Right lobe of liver (tissue), 6 donors: Measurements from ENCODE around the gene METTL23. TPM values are rescaled to one million over a fixed set of nuclear protein-coding genes. Genes with fewer than 3 reads are reported as not detected.
"Not testable (repeated sequence)": the region's sequence is repeated elsewhere in the genome, so short reads cannot be mapped to it uniquely, and the experiment has no call there.

ENCODE experiments used
- ATAC-seq, 4 donors: fragments of 200-7000 bp; cut with Tn5 transposase; one replicate each; pipeline ENCODE4 v1.9.1; 2020; ENCODE audit warnings: mild to moderate bottlenecking in 4 of 4, moderate library complexity in 4 of 4
- DNase-seq, 3 donors: peaks; one replicate each; pipeline ENCODE4 v3.0.0-alpha.2; 2020
- H3K27ac ChIP-seq, 3 donors: fragments of 200-600 bp; one replicate each; pipeline ENCODE4 v1.8.0; 2022
- H3K27me3 ChIP-seq, 2 donors: fragments of 200-600 bp; one replicate each; pipeline ENCODE4 v1.8.0; 2022
- H3K36me3 ChIP-seq, 4 donors: fragments of 200-600 bp; sonication (generic) in 1 of 4; one replicate each; pipeline versions ENCODE4 v1.5.1 to v1.8.0; 2017 to 2022; ENCODE audit warnings: control low read depth in 1 of 4
- H3K4me1 ChIP-seq, 4 donors: fragments of 200-600 bp; sonication (generic) in 1 of 4; one replicate each; pipeline versions ENCODE4 v1.5.1 to v1.8.0; 2017 to 2022; ENCODE audit warnings: control low read depth in 1 of 4
- H3K4me3 ChIP-seq, 3 donors: fragments of 200-600 bp; one replicate each; pipeline ENCODE4 v1.8.0; 2022
- H3K9me3 ChIP-seq, 4 donors: fragments of 200-600 bp; sonication (generic) in 1 of 4; one replicate each; pipeline versions ENCODE4 v1.5.1 to v1.8.0; 2017 to 2022; ENCODE audit warnings: control low read depth in 1 of 4
- CTCF ChIP-seq, 4 donors: fragments of 200-600 bp in 3 of 4; fragments of 450-650 bp in 1 of 4; IDR thresholded peaks; one replicate each; pipeline versions ENCODE4 v1.5.1 to v1.8.0; 2016 to 2022; ENCODE audit warnings: antibody characterized with exemption in 4 of 4, mild to moderate bottlenecking in 2 of 4
- POLR2A ChIP-seq: fragments of 450-650 bp; IDR thresholded peaks from one replicate; pipeline ENCODE4 v1.6.1; 2017; ENCODE audit warnings: antibody characterized with exemption, mild to moderate bottlenecking
- WGBS: methylation state at CpG from one replicate; pipeline ENCODE4 v1.1.6; 2018; ENCODE audit warnings: low coverage, low lambda C conversion rate; ENCODE audit not compliant: insufficient coverage; ENCODE audit errors: missing lambda C conversion rate; 5-methylcytosine and 5-hydroxymethylcytosine counted together
- intact Hi-C, 2 donors: fragments of 100-400 bp; cut with DNase I; formaldehyde crosslinking; loops; one replicate each; pipeline versions ENCODE4 v1.11.2 to v1.14.1; 2022
- total RNA-seq, 6 experiments: library from RNA; depleted of rRNA in 2 of 6; stranded (reverse); fragments of >200 nt in 2 of 6; fragmentation: NEBNext Ultra II Directional in 3 of 6; extraction: Animal tissue kit (Norgen Biotek cat#: 25700) in 3 of 6; gene quantifications; one replicate each; pipeline versions ENCODE4 v1.1.0 to v1.2.4, GENCODE V29; 2016 to 2023
- donor health status: DM: no; HTN: yes; CAD: no.
- donor health status: DM: no; HTN: no; CAD: no.
- donor health status: DM: no; HTN: no; CAD: no.
- donor health status: DM: no; HTN: yes; CAD: no.
- donor health status: DM: no; HTN: yes; CAD: no.

METTL23 gene
- total RNA-seq, 6 experiments from 2014 or later: 16.0 to 25.0 (median 18.7) TPM

GRCh38 chr17:76691379-76692191 is 35.1 kb upstream of the METTL23 start:
- 69% methylated on average over 11 of the region's 14 CpGs for WGBS
- Histone ChIP-seq H3K9me3 (no peaks in the 10 kb centered on the region), H3K27ac (no peak overlapping the region), H3K4me3 (no peak overlapping the region), H3K36me3 (no peaks in the 10 kb centered on the region), H3K4me1 (no peaks in the 10 kb centered on the region), H3K27me3 (no peaks in the 10 kb centered on the region)
- ATAC-seq: no peak
- TF ChIP-seq CTCF (IDR thresholded peaks at IDR 0.05) (no peak), POLR2A (no peak)
- no peak for DNase-seq
- intact Hi-C loops: no loop called here

- Histone ChIP-seq H3K4me3 (no peak overlapping the region), H3K27me3 (no peaks in the 10 kb centered on the region), H3K9me3 (no peaks in the 10 kb centered on the region), H3K27ac (no peak overlapping the region), H3K4me1 (no peaks in the 10 kb centered on the region), H3K36me3 (no peaks in the 10 kb centered on the region)
- WGBS: 69% methylated on average over 12 of the region's 16 CpGs
- ATAC-seq (peak; percentile 9 to 55 (median 18)), DNase-seq (no peak)
- TF ChIP-seq CTCF (IDR thresholded peaks at IDR 0.05) (no peak), POLR2A (no peak)
- intact Hi-C loops: no loop called here
These were observed 31.4 kb upstream of the METTL23 start for GRCh38 chr17:76695059-76695831.

- WGBS: 86% methylated on average over 12 of the region's 25 CpGs
- TF ChIP-seq POLR2A: no peak
- no peak for TF ChIP-seq CTCF (IDR thresholded peaks at IDR 0.05)
- DNase-seq (no peak), ATAC-seq (peak; percentile 35 to 65 (median 53))
- Histone ChIP-seq H3K9me3 (no peaks in the 10 kb centered on the region), H3K27me3 (no peaks in the 10 kb centered on the region), H3K27ac (peak overlapping the region in 1 of 3 donors; percentile 47), H3K4me3 (no peak overlapping the region), H3K36me3 (no peaks in the 10 kb centered on the region), H3K4me1 (no peaks in the 10 kb centered on the region)
- intact Hi-C loops: no loop called here
These were observed 29.6 kb upstream of the METTL23 start for GRCh38 chr17:76696763-76697701.

- intact Hi-C loops: no loop called here
- Histone ChIP-seq H3K36me3 (no peaks in the 10 kb centered on the region), H3K4me1 (no peaks in the 10 kb centered on the region), H3K9me3 (no peaks in the 10 kb centered on the region), H3K27me3 (no peaks in the 10 kb centered on the region), H3K27ac (no peak overlapping the region), H3K4me3 (no peak overlapping the region)
- TF ChIP-seq CTCF (IDR thresholded peaks at IDR 0.05): no peak
- no peak for TF ChIP-seq POLR2A
- ATAC-seq (no peak), DNase-seq (no peak)
- WGBS: 56% methylated on average over 12 of the region's 17 CpGs
These were observed 28.8 kb upstream of the METTL23 start for GRCh38 chr17:76697702-76698465.

GRCh38 chr17:76698466-76698977 is 28.1 kb upstream of the METTL23 start:
- H3K9me3 ChIP-seq, ATAC-seq, H3K4me3 ChIP-seq, H3K4me1 ChIP-seq, H3K27me3 ChIP-seq, H3K36me3 ChIP-seq, DNase-seq, intact Hi-C loops: not testable (repeated sequence)
- H3K27ac ChIP-seq: peak overlapping the region in 1 of 3 donors; percentile 81
- 69% methylated on average over 5 of the region's 7 CpGs for WGBS
